Stimulated activated CD4-positive, alpha-beta T cell treated with anti-CD3 and anti-CD28 coated beads, TNF-alpha, amount 100 ng/mL, for 4 hours (primary cell): Measurements from ENCODE around the gene KDM6A.
"Not testable (repeated sequence)": the region's sequence is repeated elsewhere in the genome, so short reads cannot be mapped to it uniquely, and the experiment has no call there.

Experiments used
- DNase-seq, 3 experiments: peaks; one replicate each; pipeline ENCODE4 v3.0.0-alpha.2; 2020; ENCODE audit warnings: low read depth in 3 of 3

The KDM6A gene

DNA sequence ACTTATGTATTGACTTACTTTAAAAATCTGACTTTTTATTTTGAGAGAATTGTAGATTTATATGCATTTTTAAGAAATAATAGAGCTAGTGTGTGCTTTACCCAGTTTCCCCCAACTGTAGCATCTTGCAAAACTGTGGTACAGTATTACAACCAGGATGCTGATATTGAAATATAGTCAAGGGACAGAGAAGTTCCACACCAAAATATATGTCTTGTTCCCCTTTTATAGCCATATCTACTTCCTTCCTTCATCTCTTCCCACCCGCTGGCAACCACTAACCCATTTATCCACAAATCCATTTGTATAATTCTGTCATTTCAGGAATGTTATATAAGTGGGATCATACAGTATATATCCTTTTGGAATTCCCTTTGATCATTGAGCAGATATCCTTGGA is 16.8 kb downstream of the KDM6A start:
- no peak for DNase-seq

DNA sequence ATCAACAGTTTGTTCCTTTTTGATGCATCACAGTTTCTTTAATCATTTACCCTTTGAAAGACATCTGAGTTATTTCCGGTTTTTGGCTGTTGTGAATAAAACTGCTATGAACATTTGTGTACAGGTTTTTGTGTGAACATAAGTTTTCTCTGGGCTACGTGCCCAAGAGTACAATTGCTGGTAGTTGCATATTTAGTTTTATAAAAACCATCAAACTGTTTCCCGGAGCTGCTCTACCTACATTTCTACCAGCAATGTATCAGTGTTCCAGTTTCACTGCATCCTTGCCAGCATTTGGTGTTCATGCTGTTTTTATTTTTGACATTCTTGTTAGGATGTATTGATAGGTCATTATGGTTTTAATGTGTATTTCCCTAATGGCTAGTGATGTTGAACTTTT is 17.3 kb downstream of the KDM6A start:
- DNase-seq: no peak

DNA sequence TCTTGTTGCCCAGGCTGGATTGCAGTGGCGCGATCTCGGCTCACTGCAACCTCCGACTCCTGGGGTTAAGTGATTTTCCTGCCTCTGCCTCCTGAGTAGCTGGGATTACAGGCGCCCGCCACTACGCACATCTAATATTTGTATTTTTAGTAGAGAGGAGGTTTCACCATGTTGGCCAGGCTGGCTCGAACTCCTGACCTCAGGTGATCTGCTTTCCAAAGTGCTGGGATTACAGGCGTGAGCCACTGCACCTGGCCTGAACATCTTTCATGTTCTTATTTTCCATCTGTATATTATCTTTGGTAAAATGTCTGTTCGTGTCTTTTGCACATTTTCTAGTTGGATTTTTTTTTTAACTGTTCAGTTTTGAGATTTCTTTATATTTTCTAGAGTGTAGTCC is 17.7 kb downstream of the KDM6A start:
- not testable (repeated sequence) for DNase-seq

DNA sequence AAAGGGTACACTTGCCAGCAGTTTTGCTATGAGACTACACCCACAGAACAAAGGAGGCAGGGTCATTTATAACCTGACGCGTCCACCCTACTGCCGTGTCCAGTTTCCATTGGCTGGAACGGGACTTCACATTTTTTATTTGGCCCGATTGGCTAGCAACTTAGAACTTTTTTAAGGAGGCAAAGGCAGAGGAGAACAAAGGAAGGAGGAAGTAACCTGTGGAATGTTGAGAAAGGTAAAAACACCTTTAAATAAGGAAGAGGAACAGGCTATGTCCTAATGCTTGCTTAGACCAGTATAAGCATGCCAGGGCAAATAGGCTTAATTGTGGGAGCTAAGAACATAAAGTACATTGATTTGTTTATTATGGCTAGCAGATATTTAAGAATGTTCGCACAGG is 18.7 kb downstream of the KDM6A start:
- DNase-seq: no peak

DNA sequence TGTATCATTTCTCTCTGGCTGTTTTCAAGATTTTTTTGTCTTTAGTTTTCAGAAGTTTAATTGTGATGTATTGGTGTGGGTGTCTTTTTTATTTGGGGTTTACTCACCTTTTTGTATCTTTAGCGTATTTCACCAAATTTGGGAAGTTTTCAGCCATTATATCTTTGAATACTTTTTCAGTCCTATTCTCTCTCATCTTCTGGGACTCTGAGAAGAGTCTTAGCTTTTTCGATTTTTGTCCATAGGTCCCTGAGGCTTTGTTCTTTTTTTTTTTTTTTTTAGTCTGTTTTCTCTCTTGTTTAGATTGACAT is 23.8 kb downstream of the KDM6A start:
- DNase-seq: no peak

DNA sequence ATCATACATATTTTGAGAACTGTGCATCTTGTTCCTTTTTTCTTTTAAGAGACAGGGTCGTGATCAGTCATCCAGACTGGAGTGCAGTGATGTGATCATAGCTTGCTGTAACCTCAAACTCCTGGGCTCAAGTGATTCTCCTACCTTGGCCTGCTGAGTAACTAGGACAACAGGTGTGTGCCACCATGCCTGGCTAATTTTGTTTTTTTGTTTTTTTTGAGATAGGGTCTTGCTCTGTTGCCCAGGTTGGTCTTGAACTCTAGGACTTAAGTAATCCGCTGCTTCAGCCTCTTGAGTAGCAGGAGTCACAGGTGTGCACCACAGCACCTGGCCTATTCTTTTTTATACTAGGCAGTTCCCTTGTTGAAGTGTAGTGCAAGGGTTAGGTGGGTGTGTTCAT is 24.6 kb downstream of the KDM6A start:
- no peak for DNase-seq

DNA sequence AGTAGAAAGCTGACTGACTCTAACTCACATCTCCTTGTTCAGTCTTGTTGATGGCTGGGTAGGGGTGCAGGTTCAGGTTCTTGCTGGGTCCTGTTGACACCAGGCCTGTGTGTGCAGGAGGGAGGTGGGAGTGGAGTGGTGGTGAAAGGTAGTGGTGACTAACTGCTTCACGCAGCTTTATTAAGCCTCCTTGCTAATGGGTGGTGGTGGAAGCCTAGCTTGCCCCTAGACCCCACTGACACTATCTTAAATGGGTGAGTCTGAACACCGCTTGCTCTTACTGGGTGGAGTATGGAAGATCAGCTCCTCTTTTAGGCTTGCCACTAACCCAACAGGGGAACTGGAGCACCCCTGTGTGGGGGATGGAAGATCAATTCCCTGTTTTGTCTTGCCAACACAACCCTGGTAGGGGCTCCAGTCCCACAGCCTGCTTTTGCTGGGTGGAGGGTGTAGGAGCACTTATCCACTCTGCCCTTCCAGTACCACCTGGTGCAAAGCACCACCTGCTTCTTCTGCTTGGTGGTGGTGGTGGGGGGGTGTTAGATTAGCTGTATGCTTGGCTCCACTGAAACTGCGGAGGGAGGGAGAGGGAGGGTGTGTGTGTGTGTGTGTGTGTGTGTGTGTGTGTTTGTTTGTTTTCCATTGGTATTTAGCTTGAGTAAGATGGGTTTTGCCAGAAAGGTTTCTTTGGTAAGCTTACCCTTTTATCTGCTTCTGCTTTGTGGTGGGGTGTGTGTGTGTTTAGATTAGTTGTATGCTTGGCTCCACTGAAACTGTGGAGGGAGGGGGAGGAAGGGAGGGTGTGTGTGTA is 25.6 kb downstream of the KDM6A start:
- DNase-seq: no peak

DNA sequence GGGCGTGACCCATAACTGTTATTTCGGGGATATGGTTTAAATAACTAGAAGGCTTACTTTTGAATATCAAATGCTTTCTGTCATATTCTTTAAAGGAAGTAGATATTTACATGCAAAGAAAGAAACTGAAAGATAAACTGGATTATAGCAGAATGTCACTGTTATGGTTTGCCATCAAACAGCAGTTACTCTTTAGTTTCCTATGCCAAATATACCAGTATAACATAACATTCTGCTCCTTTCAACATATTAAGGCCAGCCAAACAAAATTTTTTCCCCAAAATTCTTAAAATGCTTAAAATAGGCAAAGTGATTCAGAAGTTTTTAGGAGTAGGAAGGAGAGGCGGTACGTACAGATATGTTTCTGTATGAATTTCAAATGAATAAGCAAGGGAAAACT is 27.0 kb downstream of the KDM6A start:
- no peak for DNase-seq

DNA sequence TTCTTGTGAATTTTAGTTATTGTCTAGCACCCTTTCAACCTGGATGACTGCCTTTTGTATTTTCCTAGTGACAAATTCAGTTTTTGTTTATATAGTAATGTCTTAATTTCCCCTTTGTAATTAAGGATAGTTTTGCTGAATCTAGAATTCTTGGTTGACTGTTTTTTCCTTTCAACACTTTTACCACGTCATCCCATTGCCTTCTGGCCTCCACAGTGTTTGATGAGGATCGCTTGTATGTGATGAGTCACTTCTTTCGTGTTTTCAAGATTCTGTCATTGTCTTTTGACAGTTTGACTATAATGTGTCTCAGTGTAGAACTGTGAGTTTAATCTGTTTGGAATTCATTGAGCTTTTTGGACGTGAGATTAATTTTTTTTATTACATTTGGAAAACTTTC is 30.1 kb downstream of the KDM6A start:
- DNase-seq: no peak

DNA sequence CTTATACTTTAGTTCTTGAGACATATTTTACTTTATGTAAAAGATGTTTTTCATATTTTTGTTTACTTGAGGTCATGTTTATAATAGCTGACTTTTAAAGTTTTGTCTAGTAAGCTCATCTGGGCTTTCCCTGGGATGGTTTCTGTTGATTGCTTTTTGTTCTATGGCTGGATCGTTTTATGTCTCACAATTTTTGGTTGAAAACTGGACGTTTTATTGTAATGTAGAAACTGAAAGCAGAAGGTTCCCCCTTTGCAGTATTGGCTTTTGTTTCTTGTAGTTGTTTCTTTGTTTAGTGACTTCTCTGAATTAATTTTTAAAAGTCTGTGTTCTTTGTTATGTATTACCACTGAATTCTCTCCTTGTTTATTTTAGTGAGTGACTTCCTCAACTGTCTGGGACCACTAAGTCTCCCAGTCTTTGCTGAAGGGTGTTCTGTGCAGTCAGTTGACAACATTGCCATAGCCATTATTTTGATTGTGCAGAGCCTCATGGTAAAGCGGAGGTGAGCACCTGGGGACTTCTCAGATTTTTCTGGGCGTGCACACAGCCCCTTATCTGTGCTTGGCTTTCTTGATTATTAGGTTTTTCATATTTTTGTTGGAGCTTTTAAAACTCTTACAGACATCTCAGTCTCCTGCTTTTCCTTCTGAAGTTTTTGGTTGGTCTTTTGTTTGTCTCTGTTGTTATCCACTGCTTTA is 31.0 kb downstream of the KDM6A start:
- DNase-seq: no peak

DNA sequence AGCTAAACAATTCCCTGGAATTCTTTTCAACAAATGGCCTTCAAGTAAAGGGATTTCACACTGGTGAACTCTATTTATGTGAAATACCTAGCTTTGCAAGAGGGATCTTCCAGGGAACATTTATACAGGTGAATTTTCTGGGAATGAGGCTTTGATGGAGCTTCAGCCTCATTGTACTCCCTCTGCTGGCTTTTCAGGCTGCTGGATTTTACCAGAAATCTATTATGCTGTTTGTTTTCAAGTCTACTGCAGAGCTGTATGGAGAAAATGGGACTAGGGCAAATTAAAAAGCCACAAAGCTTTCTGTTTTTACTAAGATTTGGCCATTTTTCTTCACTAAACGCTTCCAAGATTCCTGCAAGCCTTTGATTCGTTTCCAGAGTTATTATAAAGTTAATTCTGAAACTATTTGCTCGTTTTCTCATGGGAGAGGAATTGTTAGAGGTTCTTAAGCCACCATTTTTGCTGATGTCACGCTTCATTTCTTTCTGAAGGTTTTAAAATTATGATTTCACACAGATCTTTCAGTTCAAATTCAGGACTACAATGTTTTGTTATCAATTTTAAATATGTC is 31.6 kb downstream of the KDM6A start:
- no peak for DNase-seq

DNA sequence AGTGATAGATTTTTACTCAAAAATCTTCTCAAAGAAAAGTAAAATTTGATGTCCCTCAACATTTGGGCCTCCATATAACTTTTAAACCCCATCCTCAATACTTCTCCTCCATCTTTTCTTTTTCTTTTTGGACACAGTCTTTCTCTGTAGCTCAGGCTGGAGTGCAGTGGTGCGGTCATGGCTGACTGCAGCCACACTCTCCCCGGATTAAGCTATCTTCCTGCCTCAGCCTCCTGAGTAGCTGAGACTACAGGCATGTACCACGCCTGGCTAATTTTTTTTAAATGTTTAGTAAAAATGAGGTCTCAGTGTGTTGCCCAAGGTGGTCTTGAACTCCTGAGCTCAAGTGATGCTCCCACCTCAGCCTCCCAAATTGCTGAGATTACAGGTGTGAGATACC is 33.1 kb downstream of the KDM6A start:
- no peak for DNase-seq

DNA sequence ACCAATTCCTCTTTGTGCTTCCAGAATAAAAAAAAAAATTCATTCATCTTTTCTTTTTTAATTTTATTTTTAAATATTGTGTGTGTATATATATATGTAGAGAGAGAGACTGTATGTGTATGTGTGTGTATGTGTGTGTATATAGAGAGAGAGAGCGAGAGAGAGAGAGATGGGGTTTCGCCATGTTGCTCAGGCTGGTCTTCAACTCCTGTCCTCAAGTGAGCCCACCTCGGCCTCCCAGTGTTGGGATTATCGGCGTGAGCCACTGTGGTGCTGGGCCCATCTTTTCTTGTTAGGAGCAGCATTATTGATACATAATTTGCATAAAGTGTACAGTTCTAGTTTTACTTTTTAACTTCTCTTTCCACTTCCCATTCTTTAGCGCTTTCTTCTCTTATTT is 33.6 kb downstream of the KDM6A start:
- DNase-seq: no peak

DNA sequence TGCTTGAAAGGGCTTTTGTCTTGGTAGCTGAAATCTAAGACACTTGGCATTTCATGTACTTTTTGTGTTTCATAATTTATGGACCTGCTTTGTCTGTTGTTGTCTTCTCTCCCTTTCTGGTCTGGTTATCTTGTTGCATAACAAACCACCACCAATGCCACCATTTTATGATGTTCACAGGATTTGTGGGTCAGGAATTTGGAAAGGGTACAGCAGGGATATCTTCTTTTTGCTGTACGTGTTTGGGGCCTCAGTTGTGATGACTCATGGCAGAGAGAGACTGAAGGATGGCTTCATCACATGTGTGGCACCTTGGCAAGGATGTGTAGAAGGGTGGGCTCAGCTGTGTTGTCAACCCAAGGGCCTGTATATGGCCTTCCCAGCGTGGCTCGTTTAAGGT is 35.2 kb downstream of the KDM6A start:
- DNase-seq: no peak

DNA sequence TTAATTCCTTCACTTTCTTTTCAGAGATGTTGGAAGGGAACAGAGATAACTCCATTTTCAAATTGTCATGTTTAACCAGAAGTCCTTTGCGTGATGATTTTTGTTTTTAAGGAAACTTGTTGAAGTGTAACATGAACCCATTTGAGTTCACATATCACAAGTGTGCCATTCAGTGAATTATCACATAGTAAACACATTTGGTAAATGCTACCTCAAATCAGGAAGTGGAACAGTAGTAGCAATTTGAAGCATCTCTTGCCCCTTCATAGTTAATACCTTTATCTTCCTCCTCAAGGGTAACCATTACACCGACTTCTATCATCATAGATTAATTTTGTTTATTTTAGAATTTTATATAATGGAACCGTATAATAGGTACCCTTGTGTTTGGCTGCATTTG is 35.8 kb downstream of the KDM6A start:
- no peak for DNase-seq

DNA sequence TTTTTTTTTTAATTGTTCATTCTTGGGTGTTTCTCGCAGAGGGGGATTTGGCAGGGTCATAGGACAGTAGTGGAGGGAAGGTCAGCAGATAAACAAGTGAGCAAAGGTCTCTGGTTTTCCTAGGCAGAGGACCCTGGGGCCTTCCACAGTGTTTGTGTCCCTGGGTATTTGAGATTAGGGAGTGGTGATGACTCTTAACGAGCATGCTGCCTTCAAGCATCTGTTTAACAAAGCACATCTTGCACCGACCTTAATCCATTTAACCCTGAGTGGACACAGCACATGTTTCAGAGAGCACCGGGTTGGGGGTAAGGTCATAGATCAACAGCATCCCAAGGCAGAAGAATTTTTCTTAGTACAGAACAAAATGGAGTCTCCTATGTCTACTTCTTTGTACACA is 37.5 kb downstream of the KDM6A start:
- not testable (repeated sequence) for DNase-seq

DNA sequence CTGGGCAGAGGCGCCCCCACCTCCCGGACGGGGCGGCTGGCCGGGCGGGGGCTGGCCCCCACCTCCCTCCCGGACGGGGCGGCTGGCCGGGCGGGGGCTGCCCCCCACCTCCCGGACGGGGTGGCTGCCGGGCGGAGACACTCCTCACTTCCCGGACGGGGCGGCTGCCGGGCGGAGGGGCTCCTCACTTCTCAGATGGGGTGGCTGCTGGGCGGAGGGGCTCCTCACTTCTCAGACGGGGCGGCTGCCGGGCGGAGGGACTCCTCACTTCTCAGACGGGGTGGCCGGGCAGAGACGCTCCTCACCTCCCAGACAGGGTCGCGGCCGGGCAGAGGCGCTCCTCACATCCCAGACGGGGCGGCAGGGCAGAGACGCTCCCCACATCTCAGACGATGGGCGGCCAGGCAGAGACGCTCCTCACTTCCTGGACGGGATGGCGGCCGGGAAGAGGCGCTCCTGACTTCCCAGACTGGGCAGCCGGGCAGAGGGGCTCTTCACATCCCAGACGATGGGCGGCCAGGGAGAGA is 38.1 kb downstream of the KDM6A start:
- DNase-seq: not testable (repeated sequence)

DNA sequence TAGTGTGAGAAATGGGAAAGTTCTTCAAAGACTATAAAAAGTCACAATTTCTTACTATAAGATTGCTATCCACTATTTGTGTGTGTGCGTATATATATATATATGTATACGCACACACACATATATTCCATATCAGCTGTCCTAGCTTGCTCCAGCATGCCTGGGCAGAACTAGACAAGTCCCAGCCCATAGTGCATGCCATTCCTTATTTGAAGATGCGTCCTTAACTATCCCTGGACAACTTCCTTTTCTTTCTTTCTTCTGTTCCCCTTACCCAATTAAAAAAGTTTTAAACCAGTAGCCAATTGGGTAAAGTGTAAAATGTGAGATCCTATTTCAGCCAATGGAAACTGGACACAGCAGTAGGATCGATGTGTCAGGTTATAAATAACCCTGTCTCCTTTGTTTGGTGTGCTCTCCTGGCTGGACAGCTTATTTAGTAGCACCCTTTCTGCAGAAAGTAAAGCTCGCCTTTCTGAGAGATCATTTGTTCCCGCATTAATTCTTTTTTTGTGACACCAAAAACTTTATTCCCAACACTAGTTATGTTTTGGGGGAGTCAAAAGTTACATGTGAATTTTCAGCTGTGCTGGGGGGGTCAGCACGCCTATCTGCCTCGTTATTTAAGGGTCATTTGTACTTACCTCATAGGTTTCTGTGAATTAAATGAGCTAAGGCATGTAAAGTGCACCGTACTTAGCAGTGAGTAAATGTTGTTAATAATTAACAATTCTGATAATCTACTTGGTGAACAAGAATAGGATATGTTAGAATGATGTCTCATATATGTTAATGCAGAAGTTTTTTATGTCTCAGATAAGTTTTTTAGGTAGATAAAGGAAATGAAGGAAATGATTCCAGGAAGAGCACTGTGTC is 40.9 kb downstream of the KDM6A start:
- DNase-seq: no peak

DNA sequence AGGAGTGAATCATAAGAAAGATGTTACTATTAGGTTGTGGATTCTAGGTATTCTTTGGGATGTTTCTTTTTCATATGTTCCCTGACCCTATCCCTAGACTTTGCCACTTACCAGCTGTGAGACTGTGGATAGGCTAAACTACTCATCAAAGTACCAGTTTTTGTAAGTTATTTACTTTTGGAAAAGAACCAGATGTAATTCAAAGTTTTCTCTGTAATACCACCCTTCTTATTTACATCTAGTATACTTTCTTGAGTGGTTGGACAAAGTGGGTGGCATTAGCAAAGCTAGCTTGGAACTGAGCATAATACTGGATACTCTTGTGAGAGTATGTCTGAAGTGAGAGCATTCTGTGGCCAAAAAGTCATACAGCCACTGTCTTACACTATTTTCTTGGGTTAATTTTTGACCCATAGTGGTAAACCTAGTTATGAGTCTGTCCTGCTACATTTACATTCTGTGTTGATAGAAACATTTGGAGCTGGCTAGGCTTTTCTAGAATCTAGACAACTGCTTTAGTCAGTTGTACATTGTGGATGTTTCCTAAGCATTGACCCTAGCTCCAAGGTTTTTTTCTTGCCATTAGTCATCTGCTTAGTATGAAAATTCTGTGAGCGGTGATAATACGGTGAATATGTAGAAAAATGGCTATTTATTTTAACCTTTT is 41.7 kb downstream of the KDM6A start:
- no peak for DNase-seq

DNA sequence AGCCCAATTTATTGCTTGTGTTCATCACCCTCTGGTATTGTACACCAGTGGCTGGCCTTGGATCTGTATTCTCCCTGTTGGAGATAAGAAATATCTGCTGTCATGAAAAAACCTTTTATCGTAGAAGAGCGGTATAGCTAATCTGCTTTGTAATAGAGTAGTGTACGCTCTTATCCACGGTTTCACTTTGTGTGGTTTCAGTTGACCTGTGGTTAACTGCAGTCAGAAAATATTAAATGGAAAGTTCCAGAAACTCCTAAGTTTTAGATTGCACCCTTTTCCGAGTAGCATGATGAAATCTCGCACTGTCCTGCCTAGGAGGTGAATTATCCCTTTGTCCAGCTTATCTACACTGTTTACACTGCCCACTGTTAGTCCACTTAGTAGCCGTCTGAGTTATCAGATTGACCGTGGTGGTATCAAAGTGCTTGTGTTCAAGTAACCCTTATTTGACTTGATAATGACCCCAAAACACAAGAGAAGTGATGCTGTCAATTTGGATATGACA is 42.4 kb downstream of the KDM6A start:
- no peak for DNase-seq

DNA sequence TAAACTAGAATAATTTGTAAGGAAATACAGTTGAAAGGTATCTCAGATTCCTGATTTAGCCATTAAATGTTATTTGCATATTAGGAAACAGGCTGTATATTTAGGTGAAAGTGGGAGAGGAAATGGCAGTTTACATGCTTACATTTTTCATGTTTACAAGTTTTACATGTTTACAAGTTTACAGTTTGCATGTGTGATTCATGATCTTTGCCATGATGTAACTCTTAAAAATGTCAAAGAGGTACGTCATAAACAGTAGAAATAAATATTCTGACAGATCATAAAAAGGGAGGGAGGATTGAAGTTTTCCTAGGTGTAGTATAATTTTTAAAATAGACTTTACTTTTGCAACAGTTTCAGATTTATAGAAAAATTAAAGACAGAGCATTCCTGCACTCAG is 45.7 kb downstream of the KDM6A start:
- no peak for DNase-seq
